Measurements from ENCODE around the gene GPR107. TPM values are rescaled to one million over a fixed set of nuclear protein-coding genes. Genes with fewer than 3 reads are reported as not detected.

The GPR107 gene
- polyA plus RNA-seq, 2 of the 4 experiments (the other 2 are of a cell fraction) = 28.1 to 45.1 TPM

DNA sequence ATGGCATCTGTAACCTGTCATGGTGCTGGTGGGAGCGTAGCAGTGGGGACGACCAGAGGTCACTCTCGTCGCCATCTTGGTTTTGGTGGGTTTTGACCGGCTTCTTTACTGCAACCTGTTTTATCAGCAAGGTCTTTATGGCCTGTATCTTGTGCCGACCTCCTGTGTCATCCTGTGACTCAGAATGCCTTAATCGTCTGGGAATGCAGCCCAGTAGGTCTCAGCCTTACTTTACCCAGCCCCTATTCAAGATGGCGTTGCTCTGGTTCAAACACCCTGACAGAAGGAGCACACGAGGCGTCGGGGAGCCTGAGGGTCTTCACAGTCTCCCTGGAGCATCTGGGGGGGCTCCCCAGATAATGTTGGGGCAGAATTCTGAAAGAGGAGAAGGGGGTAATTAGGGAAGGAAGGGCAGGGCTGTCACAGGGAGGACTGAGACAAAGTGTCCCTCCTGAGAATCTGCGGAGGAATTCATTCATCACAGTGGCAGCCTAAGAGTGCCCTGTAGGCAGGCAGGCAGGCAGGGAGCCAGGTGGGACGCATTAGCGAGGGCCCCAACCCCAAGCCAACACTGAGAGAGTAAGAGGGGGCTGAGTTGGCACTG lies 97.2 kb downstream of the GPR107 start (continued):
- TF ChIP-seq, protein P1, sequence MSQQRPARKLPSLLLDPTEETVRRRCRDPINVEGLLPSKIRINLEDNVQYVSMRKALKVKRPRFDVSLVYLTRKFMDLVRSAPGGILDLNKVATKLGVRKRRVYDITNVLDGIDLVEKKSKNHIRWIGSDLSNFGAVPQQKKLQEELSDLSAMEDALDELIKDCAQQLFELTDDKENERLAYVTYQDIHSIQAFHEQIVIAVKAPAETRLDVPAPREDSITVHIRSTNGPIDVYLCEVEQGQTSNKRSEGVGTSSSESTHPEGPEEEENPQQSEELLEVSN (IDR thresholded peaks at IDR 0.05; ENCODE audit: borderline replicate concordance, low read depth) = peak; percentile 44; the same call in 1 of the 2 replicates
- peak; percentile 99 for TF ChIP-seq EHF (CRISPR knock-in tag; IDR thresholded peaks at IDR 0.05)
- no peak for TF ChIP-seq MAFK (IDR thresholded peaks at IDR 0.05; ENCODE audit: partially characterized antibody)
- TF ChIP-seq, protein P2, sequence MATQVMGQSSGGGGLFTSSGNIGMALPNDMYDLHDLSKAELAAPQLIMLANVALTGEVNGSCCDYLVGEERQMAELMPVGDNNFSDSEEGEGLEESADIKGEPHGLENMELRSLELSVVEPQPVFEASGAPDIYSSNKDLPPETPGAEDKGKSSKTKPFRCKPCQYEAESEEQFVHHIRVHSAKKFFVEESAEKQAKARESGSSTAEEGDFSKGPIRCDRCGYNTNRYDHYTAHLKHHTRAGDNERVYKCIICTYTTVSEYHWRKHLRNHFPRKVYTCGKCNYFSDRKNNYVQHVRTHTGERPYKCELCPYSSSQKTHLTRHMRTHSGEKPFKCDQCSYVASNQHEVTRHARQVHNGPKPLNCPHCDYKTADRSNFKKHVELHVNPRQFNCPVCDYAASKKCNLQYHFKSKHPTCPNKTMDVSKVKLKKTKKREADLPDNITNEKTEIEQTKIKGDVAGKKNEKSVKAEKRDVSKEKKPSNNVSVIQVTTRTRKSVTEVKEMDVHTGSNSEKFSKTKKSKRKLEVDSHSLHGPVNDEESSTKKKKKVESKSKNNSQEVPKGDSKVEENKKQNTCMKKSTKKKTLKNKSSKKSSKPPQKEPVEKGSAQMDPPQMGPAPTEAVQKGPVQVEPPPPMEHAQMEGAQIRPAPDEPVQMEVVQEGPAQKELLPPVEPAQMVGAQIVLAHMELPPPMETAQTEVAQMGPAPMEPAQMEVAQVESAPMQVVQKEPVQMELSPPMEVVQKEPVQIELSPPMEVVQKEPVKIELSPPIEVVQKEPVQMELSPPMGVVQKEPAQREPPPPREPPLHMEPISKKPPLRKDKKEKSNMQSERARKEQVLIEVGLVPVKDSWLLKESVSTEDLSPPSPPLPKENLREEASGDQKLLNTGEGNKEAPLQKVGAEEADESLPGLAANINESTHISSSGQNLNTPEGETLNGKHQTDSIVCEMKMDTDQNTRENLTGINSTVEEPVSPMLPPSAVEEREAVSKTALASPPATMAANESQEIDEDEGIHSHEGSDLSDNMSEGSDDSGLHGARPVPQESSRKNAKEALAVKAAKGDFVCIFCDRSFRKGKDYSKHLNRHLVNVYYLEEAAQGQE (IDR thresholded peaks at IDR 0.05) = no peak
- no peak for TF ChIP-seq FOSL2 (IDR thresholded peaks at IDR 0.05)
- TF ChIP-seq FOSL2 (CRISPR knock-in tag; IDR thresholded peaks at IDR 0.05) = peak; percentile 81
- peak; percentile 92 for TF ChIP-seq ZSCAN20 (CRISPR knock-in tag; IDR thresholded peaks at IDR 0.05)
- peak; percentile 99 for TF ChIP-seq HOXB5 (CRISPR knock-in tag; IDR thresholded peaks at IDR 0.05)
- TF ChIP-seq NR3C1 (IDR thresholded peaks at IDR 0.05) = no peak
- TF ChIP-seq FOSB (CRISPR knock-in tag; IDR thresholded peaks at IDR 0.05) = peak; percentile 96
- no peak for TF ChIP-seq CEBPB (IDR thresholded peaks at IDR 0.05)
- TF ChIP-seq, protein P3, sequence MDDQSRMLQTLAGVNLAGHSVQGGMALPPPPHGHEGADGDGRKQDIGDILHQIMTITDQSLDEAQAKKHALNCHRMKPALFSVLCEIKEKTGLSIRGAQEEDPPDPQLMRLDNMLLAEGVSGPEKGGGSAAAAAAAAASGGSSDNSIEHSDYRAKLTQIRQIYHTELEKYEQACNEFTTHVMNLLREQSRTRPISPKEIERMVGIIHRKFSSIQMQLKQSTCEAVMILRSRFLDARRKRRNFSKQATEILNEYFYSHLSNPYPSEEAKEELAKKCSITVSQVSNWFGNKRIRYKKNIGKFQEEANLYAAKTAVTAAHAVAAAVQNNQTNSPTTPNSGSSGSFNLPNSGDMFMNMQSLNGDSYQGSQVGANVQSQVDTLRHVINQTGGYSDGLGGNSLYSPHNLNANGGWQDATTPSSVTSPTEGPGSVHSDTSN (IDR thresholded peaks at IDR 0.05) = no peak
- no peak for TF ChIP-seq KDM5A (IDR thresholded peaks at IDR 0.05)
- peak; percentile 99 for TF ChIP-seq HOXB13 (CRISPR knock-in tag; IDR thresholded peaks at IDR 0.05; ENCODE audit: low read depth)
- no peak for TF ChIP-seq CHD2 (IDR thresholded peaks at IDR 0.05; ENCODE audit: low read length, partially characterized antibody)
- TF ChIP-seq GATA3 (IDR thresholded peaks at IDR 0.05; ENCODE audit: borderline replicate concordance) = no peak
- TF ChIP-seq TP53 (CRISPR knock-in tag; IDR thresholded peaks at IDR 0.05) = peak; percentile 93
- TF ChIP-seq MYC (IDR thresholded peaks at IDR 0.05; ENCODE audit: borderline replicate concordance, low read length) = no peak
- TF ChIP-seq, protein P4, sequence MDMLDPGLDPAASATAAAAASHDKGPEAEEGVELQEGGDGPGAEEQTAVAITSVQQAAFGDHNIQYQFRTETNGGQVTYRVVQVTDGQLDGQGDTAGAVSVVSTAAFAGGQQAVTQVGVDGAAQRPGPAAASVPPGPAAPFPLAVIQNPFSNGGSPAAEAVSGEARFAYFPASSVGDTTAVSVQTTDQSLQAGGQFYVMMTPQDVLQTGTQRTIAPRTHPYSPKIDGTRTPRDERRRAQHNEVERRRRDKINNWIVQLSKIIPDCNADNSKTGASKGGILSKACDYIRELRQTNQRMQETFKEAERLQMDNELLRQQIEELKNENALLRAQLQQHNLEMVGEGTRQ (IDR thresholded peaks at IDR 0.05) = no peak
- no peak for TF ChIP-seq CBX8 (IDR thresholded peaks at IDR 0.05)
- no peak for TF ChIP-seq JUN (IDR thresholded peaks at IDR 0.05)
- TF ChIP-seq POLR2A (IDR thresholded peaks at IDR 0.05; ENCODE audit: low read length) = no peak
- no peak for TF ChIP-seq ESRRA (IDR thresholded peaks at IDR 0.05; ENCODE audit: borderline replicate concordance, low read length)

DNA sequence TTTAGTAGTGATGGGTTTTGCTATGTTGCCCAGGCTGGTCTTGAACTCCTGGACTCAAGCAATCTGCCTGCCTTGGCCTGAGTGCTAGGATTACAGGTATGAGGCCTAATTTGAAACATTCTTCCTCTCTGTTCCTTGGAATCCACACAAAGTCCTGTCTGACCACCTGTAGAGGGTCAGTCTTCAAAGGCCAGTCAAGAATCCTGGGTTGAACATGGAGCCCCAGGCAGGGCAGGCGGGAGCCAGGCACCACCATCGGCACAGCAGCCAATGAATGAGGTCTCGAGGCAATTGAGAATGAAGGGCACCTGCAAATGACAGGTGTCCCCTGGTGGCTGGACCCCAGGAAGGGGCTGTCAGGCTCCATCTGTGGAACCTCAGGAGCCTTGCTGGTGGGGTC lies 101.1 kb downstream of the GPR107 start:
- no peak for TF ChIP-seq JUNB (IDR thresholded peaks at IDR 0.05)
- TF ChIP-seq, protein P5, sequence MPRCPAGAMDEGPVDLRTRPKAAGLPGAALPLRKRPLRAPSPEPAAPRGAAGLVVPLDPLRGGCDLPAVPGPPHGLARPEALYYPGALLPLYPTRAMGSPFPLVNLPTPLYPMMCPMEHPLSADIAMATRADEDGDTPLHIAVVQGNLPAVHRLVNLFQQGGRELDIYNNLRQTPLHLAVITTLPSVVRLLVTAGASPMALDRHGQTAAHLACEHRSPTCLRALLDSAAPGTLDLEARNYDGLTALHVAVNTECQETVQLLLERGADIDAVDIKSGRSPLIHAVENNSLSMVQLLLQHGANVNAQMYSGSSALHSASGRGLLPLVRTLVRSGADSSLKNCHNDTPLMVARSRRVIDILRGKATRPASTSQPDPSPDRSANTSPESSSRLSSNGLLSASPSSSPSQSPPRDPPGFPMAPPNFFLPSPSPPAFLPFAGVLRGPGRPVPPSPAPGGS (IDR thresholded peaks at IDR 0.05) = no peak
- FAIRE-seq = no peak
- ATAC-seq = no peak
- Histone ChIP-seq H3K9me3 (no peaks in the 10 kb centered on the region), H3K4me3 (no peak overlapping the region), H3K4me2 (no peak overlapping the region), H3K4me1 (peaks cover 10% of the 10 kb centered on the region), H3K27ac (no peak overlapping the region)
- WGBS (ENCODE audit: missing lambda C conversion rate) = 87% methylated on average over 3 of the region's 3 CpGs
- ChIA-PET CTCF (interaction anchor here (1.1 to 1.2 kb wide), 2 partner anchors 88 to 136 kb away, joined by 3 to 4 read pairs; no protein-coding TSS in a partner anchor), POLR2A (interaction anchor here (0.6 kb wide), 1 partner anchor 1126 kb away, joined by 4 read pairs; no protein-coding TSS in a partner anchor)
- no peak for DNase-seq (ENCODE audit: low read depth in 1 of 2, low spot score in 1 of 2)

Measured in A549 (cell line).